GM12878 (cell line): ENCODE results near the gene REV3L. TPM values are rescaled to one million over a fixed set of nuclear protein-coding genes. Genes with fewer than 3 reads are reported as not detected.
A peak's percentile ranks its signal among the peaks of the same experiment; 100 is the strongest.

Experiments
- ATAC-seq: fragments of 200-7000 bp; cut with Tn5 transposase; 3 replicates; pipeline ENCODE4 v1.9.1; 2020; ENCODE audit warnings: mild to moderate bottlenecking, moderate library complexity
- BruUV-seq: library from RNA; stranded (reverse); fragments of 400-500 nt; replicated peaks from 2 replicates; lab custom pipeline; 2021; lab: Mats Ljungman, UMichigan
- CTCF ChIA-PET: fragments of 300-600 bp; sonication (Branson Sonifier 250); formaldehyde crosslinking; extraction: SDS; loops from one replicate; lab custom pipeline; 2021; ENCODE audit warnings: inconsistent platforms; lab: Yijun Ruan, JAX
- POLR2A ChIA-PET: fragments of 350-600 bp; formaldehyde crosslinking; extraction: SDS; loops from one replicate; lab custom pipeline; 2021; ENCODE audit warnings: inconsistent platforms; lab: Charles Lee
- RAD21 ChIA-PET: fragments of 300-600 bp; sonication (Branson Sonifier 250); formaldehyde crosslinking; loops from one replicate; lab custom pipeline; 2023; ENCODE audit warnings: antibody characterized with exemption; ENCODE audit not compliant: unreplicated experiment; lab: Charles Lee
- SMC1A ChIA-PET: fragments of 300-600 bp; sonication (Branson Sonifier 250); formaldehyde crosslinking; loops from one replicate; lab custom pipeline; 2023; ENCODE audit not compliant: unreplicated experiment, uncharacterized antibody; lab: Charles Lee
- DNase-seq: peaks from one replicate; pipeline ENCODE4 v3.0.0-alpha.2; 2011; ENCODE audit warnings: low read depth, low spot score
- FAIRE-seq: peaks from 3 replicates; lab custom pipeline; 2011; peaks lifted over from hg19 to GRCh38; lab: Jason Lieb, UNC
- H2AFZ ChIP-seq: 2 replicates; pipeline ENCODE4 v1.6.0; 2011; ENCODE audit warnings: low read depth, low read length, control low read depth; ENCODE audit not compliant: control insufficient read depth
- H3K27ac ChIP-seq: 2 replicates; pipeline ENCODE4 v1.5.1; 2011; ENCODE audit warnings: control low read depth; ENCODE audit not compliant: control insufficient read depth, insufficient read depth
- H3K27me3 ChIP-seq, 2 experiments: replicated peaks in 1 of 2; 2 replicates each; pipeline versions ENCODE4 v1.6.0 to v1.6.1; 2011; ENCODE audit warnings: low read length in 1 of 2; ENCODE audit not compliant: control insufficient read depth in 2 of 2, insufficient read depth in 2 of 2
- H3K36me3 ChIP-seq, 2 experiments: 2 replicates each; pipeline ENCODE4 v1.5.1; 2011; ENCODE audit warnings: low read length in 1 of 2; ENCODE audit not compliant: control insufficient read depth in 2 of 2, insufficient read depth in 2 of 2
- H3K4me1 ChIP-seq: 2 replicates; pipeline ENCODE4 v1.6.1; 2011; ENCODE audit warnings: mild to moderate bottlenecking, low read length, moderate library complexity, mixed read lengths; ENCODE audit not compliant: control insufficient read depth, insufficient read depth
- H3K4me2 ChIP-seq: 2 replicates; pipeline ENCODE4 v1.6.0; 2011; ENCODE audit warnings: control low read depth; ENCODE audit not compliant: control insufficient read depth, insufficient read depth
- H3K4me3 ChIP-seq: fragments of 200-600 bp; sonication (generic); 2 replicates; pipeline ENCODE4 v1.5.1; 2016
- H3K79me2 ChIP-seq: 2 replicates; pipeline ENCODE4 v1.6.0; 2011; ENCODE audit warnings: low read length; ENCODE audit not compliant: control insufficient read depth, insufficient read depth
- H3K9ac ChIP-seq: 2 replicates; pipeline ENCODE4 v1.8.0; 2011; ENCODE audit warnings: low read length, control low read depth, mixed read lengths; ENCODE audit not compliant: control insufficient read depth, insufficient read depth
- H3K9me3 ChIP-seq: replicated peaks from 3 replicates; pipeline ENCODE4 v1.5.1; 2011; ENCODE audit warnings: mild to moderate bottlenecking, low read length; ENCODE audit not compliant: control insufficient read depth, insufficient read depth
- H4K20me1 ChIP-seq: 2 replicates; pipeline ENCODE4 v1.6.0; 2011; ENCODE audit not compliant: control insufficient read depth, insufficient read depth
- BRCA1 ChIP-seq: IDR thresholded peaks from 2 replicates; pipeline ENCODE4 v1.6.1; 2011; ENCODE audit warnings: low read depth, low read length, improper control_type of control experiment
- CHD1 ChIP-seq: IDR thresholded peaks from 2 replicates; pipeline ENCODE4 v1.6.1; 2012; ENCODE audit warnings: low read depth, low read length, improper control_type of control experiment
- CHD2 ChIP-seq: IDR thresholded peaks from 2 replicates; pipeline ENCODE4 v1.6.1; 2011; ENCODE audit warnings: low read depth, low read length, improper control_type of control experiment, borderline replicate concordance
- DPF2 ChIP-seq: fragments of 450-650 bp; IDR thresholded peaks from 2 replicates; pipeline ENCODE4 v1.6.1; 2017; ENCODE audit warnings: mild to moderate bottlenecking
- FOXM1 ChIP-seq: IDR thresholded peaks from 2 replicates; pipeline ENCODE4 v1.6.1; 2012; ENCODE audit warnings: low read depth, mild to moderate bottlenecking, inconsistent platforms, low read length, moderate library complexity
- HDGF ChIP-seq: fragments of 450-650 bp; IDR thresholded peaks from 2 replicates; pipeline ENCODE4 v1.6.1; 2016; ENCODE audit warnings: antibody characterized with exemption
- IRF4 ChIP-seq: IDR thresholded peaks from 2 replicates; pipeline ENCODE4 v1.6.1; 2011; ENCODE audit warnings: low read depth, low read length
- MXI1 ChIP-seq: fragments of 150-350 bp; IDR thresholded peaks from 2 replicates; pipeline ENCODE4 v1.6.1; 2011; ENCODE audit warnings: low read depth, mild to moderate bottlenecking, inconsistent platforms, low read length, improper control_type of control experiment
- MYB ChIP-seq: fragments of 150-350 bp; IDR thresholded peaks from 2 replicates; pipeline ENCODE4 v1.6.1; 2014; ENCODE audit warnings: mild to moderate bottlenecking, low read depth, low read length, borderline replicate concordance
- RFX5 ChIP-seq: IDR thresholded peaks from 2 replicates; pipeline ENCODE4 v1.6.1; 2011; ENCODE audit warnings: low read depth, low read length, improper control_type of control experiment
- RUNX3 ChIP-seq: IDR thresholded peaks from 2 replicates; pipeline ENCODE4 v1.6.1; 2012; ENCODE audit warnings: low read length, inconsistent platforms
- TBL1XR1 ChIP-seq: IDR thresholded peaks from 2 replicates; pipeline ENCODE4 v1.6.1; 2012; ENCODE audit warnings: low read depth, low read length, improper control_type of control experiment
- TCF12 ChIP-seq: IDR thresholded peaks from 2 replicates; pipeline ENCODE4 v1.6.1; 2011; ENCODE audit warnings: low read depth, mild to moderate bottlenecking, low read length
- ZBED1 ChIP-seq: IDR thresholded peaks from 2 replicates; pipeline ENCODE4 v1.6.1; 2016; ENCODE audit warnings: borderline replicate concordance
- ZNF622 ChIP-seq: fragments of 450-650 bp; IDR thresholded peaks from 2 replicates; pipeline ENCODE4 v1.6.1; 2017; ENCODE audit warnings: mild to moderate bottlenecking, inconsistent platforms
- WGBS: methylation state at CpG from one replicate; pipeline ENCODE4 v1.1.6; 2016; ENCODE audit warnings: low lambda C conversion rate; ENCODE audit not compliant: insufficient replicate concordance, insufficient coverage; ENCODE audit errors: missing lambda C conversion rate; 5-methylcytosine and 5-hydroxymethylcytosine counted together
- in situ Hi-C: fragments of 300-500 bp; cut with MboI; formaldehyde crosslinking; loops from 9 replicates; pipeline ENCODE4 v1.14.3; 2018; ENCODE audit warnings: mixed read lengths
- intact Hi-C: fragments of 100-400 bp; cut with micrococcal nuclease; formaldehyde crosslinking; loops from one replicate; pipeline ENCODE4 v1.14.2; 2022; ENCODE audit not compliant: unreplicated experiment
- polyA plus RNA-seq, 11 experiments: library from polyadenylated mRNA; depleted of rRNA in 4 of 11; unstranded in 6 of 11; stranded (reverse) in 5 of 11; fragments of >200 nt; fragmentation: Nextera tagmentation in 4 of 11; fragmentation: Illumina TruSeq in 1 of 11; extraction: Ambion mirVana in 4 of 11; extraction: Trizol in 1 of 11; gene quantifications; 1 replicate in 1 of 11; 2 replicates in 10 of 11; pipeline versions ENCODE4 v1.2.1 to v1.2.3, GENCODE V29; 2011 to 2016; ENCODE audit warnings: inconsistent platforms in 2 of 11, missing spikeins in 2 of 11, low read depth in 1 of 11
- total RNA-seq, 4 experiments: library from RNA; depleted of rRNA in 3 of 4; stranded (reverse); fragments of >200 nt in 3 of 4; fragmentation: Illumina TruSeq in 1 of 4; extraction: Trizol in 1 of 4; gene quantifications; 2 replicates each; pipeline versions ENCODE4 v1.2.1 to v1.2.3, GENCODE V29; 2013 to 2021

Gene REV3L
- total and polyA plus RNA-seq, 10 of the 15 experiments (the other 5 are each of a cell fraction or from before 2014, with no cell fraction given): 7.6 to 33.6 (median 21.5) TPM

DNA sequence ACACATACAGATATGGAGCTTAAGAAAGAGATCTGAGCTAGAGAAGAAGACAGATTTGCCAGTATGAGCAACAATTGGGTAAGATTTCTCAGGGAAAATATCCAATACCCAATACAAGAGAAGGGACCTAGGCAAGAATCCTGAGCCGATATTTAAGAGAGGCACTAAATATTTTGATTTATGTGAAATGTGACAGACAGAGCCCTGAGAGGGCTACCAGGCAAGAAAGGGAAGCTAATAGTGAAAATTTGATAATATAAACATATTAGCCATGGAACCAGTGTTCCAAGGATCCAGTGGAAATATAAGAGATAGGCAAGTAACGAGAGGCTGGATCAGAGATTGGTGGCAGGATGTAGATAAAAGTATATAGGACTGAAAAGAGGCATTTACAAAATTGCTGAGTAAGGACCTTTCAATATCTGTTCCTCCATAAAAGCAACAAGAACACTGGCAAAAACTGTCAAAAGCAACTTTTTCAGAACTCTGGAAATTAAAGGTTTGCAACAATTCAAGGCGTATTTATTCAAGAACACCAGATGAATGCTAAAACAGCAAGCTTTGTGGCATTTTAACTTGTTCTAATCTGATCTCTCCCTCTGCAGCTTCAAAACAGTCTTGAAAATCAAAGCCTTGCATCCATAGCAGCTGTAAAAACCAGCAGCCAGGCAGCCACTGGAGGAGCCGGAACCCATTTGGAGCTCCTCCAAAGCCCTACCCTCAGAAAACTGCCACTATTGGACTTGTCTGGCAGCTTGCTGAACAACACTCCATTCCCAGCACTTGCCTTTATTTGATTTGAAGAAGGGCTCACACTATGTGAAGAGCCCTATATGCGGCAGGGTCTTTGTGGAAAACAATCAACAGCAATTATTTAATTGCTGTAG lies 58.8 kb downstream of the REV3L start:
- intact Hi-C loops: no loop called here
- no TSS peak for BruUV-seq
- ChIA-PET POLR2A (interaction anchor here (1.1 kb wide), 1 partner anchor 13 kb away, joined by 4 read pairs; no protein-coding TSS in a partner anchor), CTCF (interaction anchor here (1.1 to 1.5 kb wide), 2 partner anchors 12 to 165 kb away, joined by 4 to 6 read pairs; a partner anchor contains a TSS), RAD21 (interaction anchor here (1.1 to 1.5 kb wide), 3 partner anchors 17 to 165 kb away, joined by 3 to 7 read pairs (median 6); a partner anchor contains a TSS), SMC1A (interaction anchor here (0.6 to 3.3 kb wide), 10 partner anchors 8 to 87 kb away, joined by 3 to 14 read pairs (median 5); no protein-coding TSS in a partner anchor)
- no peak overlapping the region for H3K9ac ChIP-seq
- no peaks in the 10 kb centered on the region for H3K36me3 ChIP-seq
- in situ Hi-C loops: no loop called here
- no peak for FAIRE-seq
- no peak for TF ChIP-seq DPF2
- TF ChIP-seq RUNX3: no peak
- TF ChIP-seq MXI1: no peak
- TF ChIP-seq BRCA1: no peak
- TF ChIP-seq RFX5: no peak
- TF ChIP-seq ZNF622: no peak
- no peak for TF ChIP-seq TCF12
- TF ChIP-seq FOXM1: no peak
- TF ChIP-seq TBL1XR1: no peak
- TF ChIP-seq HDGF: no peak
- no peak for TF ChIP-seq IRF4
- TF ChIP-seq CHD1: no peak
- no peak for TF ChIP-seq MYB
- no peak for TF ChIP-seq ZBED1
- no peak for TF ChIP-seq CHD2
- no peak overlapping the region for H3K4me2 ChIP-seq
- no peak for DNase-seq
- peaks cover 25% of the 10 kb centered on the region for H3K4me1 ChIP-seq
- ATAC-seq: no peak
- H3K79me2 ChIP-seq: peaks cover 74% of the 10 kb centered on the region
- no peak overlapping the region for H2AFZ ChIP-seq
- no peak overlapping the region for H3K4me3 ChIP-seq
- WGBS: 97% methylated on average over 5 of the region's 5 CpGs
- H4K20me1 ChIP-seq: no peaks in the 10 kb centered on the region
- H3K27me3 ChIP-seq: no peaks in the 10 kb centered on the region
- peak overlapping the region; percentile 45; the same call in 1 of the 2 replicates for H3K27ac ChIP-seq
- H3K9me3 ChIP-seq: peaks cover 12% of the 10 kb centered on the region
